CD4-positive, alpha-beta T cell treated with Interleukin-2 at 100 ng/mL for 4 hours (primary cell): ENCODE measurements around the gene PCSK7.

Experiments used
- DNase-seq: peaks from one replicate; pipeline ENCODE4 v3.0.0-alpha.2; 2020; ENCODE audit warnings: low spot score

PCSK7 gene

DNA sequence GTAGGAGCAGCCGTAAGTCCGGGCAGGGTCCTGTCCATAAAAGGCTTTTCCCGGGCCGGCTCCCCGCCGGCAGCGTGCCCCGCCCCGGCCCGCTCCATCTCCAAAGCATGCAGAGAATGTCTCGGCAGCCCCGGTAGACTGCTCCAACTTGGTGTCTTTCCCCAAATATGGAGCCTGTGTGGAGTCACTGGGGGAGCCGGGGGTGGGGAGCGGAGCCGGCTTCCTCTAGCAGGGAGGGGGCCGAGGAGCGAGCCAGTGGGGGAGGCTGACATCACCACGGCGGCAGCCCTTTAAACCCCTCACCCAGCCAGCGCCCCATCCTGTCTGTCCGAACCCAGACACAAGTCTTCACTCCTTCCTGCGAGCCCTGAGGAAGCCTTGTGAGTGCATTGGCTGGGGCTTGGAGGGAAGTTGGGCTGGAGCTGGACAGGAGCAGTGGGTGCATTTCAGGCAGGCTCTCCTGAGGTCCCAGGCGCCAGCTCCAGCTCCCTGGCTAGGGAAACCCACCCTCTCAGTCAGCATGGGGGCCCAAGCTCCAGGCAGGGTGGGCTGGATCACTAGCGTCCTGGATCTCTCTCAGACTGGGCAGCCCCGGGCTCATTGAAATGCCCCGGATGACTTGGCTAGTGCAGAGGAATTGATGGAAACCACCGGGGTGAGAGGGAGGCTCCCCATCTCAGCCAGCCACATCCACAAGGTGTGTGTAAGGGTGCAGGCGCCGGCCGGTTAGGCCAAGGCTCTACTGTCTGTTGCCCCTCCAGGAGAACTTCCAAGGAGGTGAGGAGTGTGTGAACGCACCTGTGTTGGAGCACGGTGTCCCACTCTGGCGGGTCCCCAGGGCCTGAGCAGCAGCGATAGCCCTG lies 32.6 kb downstream of the PCSK7 start, which contains the start of gene TAGLN:
Gene TAGLN (plus strand): TSS at position 318 of the 863 bp plus-strand sequence. CDS start 3,644 bp downstream, outside the sequence.
- no peak for DNase-seq

DNA sequence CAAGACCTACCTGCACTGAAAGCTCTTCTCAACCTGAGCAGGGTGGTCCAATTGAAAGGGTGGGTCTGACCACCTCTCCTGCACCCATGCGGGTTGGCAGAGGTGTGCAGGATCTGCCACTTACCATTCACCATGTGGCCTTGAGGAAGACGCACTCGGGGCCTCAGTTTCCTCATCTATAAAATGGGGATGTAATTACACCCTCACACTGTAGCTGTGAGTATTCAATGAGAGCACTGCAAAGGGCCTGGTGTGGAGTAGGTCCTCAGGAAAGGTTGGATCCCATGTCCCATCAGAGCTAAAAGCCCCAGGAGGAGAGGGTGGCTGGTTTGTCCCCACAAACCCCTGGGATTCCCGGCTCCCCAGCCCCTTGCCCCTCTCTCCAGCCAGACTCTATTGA lies 33.3 kb downstream of the PCSK7 start:
- no peak for DNase-seq

DNA sequence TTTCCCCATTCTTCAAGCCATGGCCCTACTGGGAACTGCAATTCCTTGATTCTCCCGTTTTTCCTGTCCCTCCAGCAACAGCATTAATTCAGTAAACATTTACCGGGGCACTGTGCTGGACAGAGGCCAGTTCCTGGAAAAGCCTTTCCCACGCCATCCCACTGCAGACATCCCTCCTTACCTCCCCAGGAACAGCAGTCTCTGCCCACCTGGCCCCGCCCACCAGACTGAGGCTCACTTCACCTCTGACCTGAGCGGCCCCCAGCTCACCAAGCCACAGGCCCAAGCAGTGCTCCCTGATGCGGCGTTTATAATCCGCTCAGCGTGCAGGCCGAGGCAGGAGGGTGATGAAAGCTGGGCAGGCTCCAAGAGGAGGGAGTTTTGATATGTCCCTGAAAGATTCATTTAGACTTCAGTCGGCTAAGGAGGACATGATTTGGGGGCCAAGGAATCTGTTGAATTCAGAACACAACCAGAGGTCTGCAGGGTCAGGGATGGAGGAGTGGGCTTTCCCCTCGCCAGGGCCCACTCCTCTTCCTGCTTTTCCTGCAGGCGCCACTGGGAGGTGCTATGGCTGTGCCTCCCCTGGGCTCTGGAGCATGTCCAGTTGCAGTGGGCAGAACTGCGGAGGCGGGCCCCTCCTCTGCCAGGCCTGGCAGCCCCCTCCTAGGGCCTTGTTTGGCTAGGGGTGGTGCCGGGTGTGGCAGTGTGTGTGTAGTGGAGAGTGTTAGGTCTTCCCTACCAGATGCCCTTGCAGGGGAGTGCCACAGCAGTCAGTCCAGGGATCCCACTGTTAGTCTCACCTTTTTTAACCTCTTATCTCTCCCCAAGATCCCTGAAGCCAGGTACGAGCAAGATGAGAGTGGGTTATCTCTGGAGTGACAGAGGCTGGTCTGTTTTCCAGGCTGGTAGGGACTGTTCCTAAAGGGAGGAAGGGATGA lies 34.1 kb downstream of the PCSK7 start:
- no peak for DNase-seq

DNA sequence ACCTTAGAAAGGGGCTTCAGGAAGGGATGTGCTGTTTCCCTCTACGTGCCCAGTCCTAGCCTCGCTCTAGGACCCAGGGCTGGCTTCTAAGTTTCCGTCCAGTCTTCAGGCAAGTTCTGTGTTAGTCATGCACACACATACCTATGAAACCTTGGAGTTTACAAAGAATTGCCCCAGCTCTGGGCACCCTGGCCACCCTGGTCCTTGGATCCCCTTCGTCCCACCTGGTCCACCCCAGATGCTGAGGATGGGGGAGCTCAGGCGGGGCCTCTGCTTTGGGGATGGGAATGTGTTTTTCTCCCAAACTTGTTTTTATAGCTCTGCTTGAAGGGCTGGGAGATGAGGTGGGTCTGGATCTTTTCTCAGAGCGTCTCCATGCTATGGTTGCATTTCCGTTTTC lies 34.9 kb downstream of the PCSK7 start:
- DNase-seq, result no peak

DNA sequence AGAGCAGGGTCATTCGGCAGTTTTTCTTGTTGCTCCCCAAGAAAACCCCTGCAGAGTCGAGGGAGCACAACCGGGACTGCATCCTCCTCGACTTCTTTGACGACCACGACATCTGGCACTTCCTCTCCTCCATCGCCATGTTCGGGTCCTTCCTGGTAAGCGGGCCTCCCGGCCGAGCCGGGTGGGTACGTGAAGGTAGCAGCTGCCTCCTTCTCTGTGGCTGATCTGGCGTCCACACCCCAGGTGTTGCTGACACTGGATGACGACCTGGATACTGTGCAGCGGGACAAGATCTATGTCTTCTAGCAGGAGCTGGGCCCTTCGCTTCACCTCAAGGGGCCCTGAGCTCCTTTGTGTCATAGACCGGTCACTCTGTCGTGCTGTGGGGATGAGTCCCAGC lies 36.1 kb downstream of the PCSK7 start:
- no peak for DNase-seq

DNA sequence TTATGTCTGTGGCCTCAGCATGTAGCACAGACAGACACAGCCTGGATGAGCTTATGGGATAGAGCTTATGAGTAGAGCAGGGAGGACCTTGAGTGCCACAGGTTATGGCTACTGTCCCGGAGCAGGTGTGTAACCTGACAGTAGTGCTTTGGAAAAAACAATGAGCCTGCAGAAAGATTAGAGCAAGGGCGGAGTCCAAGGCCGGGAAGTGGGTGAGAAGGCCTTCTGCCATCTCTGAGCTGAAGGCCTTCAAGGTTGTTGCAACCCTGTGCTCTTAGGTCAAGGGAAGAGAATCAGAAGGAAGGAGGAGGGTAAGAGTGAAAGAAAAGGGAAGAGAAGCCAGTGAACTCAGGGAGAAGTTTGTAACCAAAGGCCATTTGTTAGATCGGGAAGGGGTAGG lies 36.6 kb downstream of the PCSK7 start:
- no peak for DNase-seq

DNA sequence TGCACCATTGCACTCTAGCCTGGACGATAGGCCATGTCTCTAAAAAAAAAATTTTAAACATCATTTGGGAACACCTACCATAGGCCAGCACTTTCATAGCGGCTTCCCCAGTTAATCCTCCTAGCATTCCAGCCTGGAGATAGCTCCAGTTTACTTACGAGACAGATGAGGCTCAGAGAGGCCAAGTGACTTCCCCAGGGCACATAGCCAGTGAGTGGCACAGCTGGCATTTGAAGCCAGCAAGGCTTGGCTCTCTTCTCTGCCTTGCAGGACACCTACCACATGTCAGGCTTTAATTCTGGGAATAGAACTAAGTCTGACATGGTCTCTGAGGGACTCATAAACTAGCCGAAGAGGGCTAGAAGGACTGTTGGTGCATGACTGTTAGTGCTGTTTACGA lies 37.6 kb downstream of the PCSK7 start:
- no peak for DNase-seq

DNA sequence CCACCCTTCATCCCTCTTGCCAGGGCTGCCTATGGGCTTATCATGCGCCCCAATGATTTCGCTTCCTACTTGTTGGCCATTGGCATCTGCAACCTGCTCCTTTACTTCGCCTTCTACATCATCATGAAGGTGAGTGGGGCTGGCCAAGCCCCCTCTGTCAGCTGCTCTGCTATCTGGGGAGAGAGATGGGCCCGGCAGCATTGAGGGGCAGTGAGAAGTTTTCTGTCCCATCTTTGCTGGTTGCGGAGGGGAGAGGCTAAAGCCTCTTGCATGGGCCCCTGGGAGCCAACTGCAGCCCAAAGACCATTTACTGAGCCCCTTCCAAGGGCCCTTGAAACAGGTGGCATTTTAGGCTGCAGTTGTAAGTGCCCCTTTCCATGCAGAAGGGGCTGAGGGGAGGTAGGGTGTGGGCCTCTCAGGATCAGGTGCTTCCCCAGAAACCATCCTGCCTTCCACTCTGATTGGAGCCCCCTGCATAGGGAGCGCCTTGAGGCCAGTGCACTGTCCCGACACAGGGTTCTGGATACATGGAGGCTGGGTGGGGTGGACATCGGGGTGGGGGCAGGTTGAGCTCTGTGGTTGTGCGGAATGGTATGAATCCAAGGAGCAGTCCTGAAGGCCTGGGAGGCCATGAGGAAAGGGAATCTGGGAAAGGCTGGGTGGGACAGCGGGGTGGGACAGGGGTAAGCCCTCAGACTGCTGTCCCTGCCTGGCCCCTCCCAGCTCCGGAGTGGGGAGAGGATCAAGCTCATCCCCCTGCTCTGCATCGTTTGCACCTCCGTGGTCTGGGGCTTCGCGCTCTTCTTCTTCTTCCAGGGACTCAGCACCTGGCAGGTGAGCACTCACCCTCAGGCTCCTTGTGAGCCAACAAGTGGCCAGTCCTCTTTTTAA lies 38.5 kb downstream of the PCSK7 start:
- no peak for DNase-seq

DNA sequence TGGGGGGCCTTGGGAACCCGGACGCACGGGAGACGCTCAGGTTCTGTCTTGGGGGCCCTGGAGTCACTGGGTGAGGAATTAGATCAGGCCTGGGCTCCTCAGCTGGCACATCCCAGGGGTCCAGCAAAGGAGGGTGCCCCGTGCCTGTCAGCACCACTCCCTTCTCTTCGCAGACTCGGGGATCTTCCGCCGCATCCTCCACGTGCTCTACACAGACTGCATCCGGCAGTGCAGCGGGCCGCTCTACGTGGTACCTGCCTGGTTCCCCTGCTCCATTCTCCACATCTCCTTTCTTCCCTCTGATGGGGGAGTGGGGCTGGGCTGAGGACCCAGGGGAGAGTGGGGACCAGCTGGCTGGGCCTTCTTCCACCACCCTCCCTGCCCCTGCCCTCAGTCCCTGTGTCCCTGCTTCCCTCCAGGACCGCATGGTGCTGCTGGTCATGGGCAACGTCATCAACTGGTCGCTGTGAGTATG lies 39.4 kb downstream of the PCSK7 start:
- no peak for DNase-seq

DNA sequence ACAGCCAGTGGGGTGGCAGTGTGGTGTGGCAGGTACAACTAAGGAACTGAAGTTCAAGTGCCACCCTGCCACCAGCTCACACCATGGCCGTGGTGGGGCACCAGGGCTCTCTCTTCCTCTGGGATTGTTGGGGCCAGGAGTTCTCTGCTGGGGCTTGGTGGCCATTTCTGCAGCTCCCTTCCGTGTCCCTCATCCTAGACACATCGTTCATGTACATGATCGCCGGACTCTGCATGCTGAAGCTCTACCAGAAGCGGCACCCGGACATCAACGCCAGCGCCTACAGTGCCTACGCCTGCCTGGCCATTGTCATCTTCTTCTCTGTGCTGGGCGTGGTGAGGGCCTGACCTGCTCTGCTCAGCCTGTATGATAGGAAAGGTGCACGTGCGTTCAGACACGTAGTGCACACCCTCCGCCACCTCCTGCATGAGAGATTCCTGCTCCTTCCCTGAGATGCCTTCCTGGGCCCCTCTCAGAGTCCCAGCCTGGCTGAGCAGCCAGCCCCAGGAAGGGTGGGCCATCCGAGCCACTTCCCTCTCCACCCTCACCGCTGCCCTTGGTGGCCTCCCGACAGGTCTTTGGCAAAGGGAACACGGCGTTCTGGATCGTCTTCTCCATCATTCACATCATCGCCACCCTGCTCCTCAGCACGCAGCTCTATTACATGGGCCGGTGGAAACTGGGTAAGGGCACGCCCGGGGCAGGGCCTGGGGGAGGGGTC lies 40.0 kb downstream of the PCSK7 start:
- no peak for DNase-seq

DNA sequence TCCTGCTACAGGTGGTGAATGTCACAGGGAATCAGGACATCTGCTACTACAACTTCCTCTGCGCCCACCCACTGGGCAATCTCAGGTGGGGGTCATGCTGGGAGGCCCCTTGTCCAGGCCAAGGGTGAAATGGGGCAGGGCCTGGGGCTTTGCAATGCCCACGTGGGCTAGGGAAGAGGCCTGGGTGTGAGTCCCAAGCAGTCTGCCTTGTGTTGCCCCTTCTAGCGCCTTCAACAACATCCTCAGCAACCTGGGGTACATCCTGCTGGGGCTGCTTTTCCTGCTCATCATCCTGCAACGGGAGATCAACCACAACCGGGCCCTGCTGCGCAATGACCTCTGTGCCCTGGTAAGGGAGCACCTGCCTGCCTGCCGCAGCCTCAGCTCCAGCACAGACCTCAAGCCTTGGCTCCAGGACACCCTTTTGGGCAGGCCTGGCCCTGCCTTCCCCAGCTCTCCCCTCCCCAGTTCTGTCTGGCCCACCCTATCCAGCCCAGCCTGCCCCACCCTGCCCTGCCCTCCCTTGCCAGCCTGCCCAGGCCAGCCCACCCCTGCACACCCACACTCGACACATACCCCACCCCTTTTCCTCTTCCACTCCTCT lies 41.8 kb downstream of the PCSK7 start:
- no peak for DNase-seq

DNA sequence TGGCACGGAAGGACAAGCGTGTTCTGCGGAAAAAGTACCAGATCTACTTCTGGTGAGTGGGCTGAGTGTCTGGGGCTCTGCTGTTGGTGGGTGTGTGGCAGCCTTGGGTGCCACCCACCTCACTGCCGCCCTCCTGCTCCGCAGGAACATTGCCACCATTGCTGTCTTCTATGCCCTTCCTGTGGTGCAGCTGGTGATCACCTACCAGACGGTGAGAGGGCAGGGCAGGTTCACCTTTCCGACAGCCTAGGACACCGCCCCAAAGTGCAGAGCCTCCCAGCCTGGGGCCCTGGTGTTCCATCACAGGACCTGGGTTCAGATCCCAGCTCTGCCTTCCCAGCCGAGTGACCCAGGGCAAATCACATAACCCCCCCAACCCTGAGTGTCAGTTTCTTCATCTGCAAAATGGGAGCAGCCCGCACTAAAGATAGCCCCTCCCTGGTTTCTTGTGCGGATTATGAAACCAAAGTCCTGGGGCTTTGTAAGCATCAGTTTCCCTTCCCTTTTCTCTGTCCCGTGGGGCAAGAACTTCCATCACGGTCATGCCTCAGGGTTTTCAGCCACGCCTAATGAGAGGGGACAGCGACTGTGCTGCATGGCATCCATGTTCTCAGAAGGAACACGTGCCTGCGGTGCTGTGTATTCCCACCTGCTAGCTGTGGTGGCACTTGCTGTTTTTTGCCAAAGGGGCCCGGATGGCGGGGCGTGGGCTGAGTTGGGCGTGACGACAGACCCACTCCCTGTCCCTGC lies 42.5 kb downstream of the PCSK7 start:
- no peak for DNase-seq

DNA sequence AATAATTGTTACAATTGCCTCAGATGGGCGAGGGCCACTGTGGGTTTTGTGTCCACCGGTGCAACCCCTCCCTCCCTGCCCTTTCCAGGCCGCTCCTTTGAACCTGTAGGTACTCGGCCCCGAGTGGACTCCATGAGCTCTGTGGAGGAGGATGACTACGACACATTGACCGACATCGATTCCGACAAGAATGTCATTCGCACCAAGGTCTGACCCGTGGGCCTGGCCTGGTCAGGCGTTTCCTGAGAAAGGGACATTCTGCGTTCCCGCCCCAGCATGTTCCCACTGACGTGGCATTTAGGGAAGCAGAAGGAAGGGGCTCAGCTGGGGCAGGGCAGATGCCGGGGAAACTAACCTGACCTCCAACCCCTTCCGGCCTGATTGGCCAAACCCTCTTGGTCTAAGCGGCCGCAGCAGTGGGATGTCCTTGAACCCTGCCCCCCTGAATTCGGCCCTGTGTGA lies 43.2 kb downstream of the PCSK7 start:
- no peak for DNase-seq

DNA sequence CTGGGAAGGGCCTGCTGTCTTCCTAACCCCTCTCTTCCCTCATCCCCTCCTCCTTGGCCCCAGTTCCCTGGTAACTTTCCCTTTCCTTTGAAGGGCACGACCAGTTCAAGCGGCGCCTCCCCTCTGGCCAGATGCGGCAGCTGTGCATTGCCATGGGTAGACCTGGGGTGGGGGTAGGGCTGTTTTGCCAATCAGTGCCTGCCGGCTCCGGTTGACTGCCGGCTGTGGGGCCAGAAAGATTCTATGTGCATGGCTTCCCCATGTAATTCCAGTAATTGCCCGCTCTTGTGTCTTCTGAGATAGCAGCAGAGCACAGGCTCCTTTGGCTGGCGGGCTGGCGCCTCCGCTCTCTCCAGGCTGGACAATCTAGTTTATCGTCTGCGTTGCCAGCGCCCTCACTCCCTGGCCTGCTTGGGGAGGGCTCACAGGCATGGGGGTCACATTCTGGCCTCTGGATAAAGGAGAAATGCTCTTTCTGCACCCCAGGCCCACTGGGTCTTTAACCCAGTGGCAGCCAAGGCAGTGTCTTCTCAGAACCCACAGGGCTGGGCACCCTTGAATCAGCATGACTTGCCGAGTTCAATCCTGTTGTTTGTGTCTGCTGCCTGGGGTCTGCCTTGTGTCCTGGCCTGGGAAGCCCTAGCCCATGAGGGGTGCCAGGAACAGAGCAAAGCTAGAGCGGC lies 43.9 kb downstream of the PCSK7 start:
- DNase-seq, result no peak

DNA sequence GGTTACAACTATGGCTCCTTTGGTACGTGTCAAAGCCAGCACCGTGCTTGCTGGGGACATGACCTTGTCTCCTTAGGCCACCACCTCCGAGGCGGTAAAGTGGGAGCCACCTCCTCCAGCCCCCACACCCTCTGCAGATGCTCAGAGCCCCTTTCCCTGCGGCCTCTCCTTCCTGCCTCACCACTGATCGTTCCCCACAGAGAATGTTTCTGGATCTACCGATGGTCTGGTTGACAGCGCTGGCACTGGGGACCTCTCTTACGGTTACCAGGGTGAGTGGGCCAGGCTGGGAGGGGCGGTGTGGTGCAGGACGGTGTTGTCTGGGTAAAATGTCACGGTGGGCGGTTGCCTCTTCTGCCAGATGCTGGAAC lies 44.5 kb downstream of the PCSK7 start:
- no peak for DNase-seq

DNA sequence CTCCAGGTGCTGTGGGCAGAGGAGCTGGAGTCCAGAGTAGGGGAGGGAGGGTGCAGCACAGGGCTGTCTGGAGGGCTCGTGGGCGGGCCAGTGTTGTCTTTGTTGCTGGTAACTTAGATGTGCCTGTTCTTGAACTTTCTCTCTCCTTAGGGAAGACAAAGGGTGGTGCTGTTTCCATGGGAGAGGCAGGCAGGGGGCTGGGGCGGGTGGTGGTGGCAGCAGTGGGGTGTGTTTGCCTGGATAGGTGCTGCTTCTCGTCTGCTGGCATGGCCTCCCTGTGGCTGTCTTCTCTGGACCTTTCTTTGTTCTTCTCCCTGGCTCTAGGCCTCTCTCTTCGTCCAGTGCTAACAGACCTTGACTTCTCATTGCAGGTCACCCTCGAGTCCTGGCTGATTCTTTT lies 44.9 kb downstream of the PCSK7 start:
- no peak for DNase-seq

DNA sequence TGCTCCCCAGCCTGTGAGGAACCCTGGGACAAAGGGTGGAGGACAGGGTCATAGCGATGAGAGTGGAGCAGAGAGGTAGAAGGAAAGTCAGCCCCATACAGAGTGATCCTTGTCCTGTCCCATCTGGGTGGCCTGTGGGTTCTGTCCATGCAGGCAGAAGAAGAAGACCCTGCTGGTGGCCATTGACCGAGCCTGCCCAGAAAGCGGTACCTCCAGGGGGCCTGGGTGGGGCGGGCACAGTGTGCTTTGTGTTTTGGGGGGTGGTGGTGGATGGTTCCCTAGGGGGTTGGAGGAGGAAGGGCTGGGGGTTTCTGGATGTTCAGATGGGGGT lies 45.5 kb downstream of the PCSK7 start:
- DNase-seq, result no peak

DNA sequence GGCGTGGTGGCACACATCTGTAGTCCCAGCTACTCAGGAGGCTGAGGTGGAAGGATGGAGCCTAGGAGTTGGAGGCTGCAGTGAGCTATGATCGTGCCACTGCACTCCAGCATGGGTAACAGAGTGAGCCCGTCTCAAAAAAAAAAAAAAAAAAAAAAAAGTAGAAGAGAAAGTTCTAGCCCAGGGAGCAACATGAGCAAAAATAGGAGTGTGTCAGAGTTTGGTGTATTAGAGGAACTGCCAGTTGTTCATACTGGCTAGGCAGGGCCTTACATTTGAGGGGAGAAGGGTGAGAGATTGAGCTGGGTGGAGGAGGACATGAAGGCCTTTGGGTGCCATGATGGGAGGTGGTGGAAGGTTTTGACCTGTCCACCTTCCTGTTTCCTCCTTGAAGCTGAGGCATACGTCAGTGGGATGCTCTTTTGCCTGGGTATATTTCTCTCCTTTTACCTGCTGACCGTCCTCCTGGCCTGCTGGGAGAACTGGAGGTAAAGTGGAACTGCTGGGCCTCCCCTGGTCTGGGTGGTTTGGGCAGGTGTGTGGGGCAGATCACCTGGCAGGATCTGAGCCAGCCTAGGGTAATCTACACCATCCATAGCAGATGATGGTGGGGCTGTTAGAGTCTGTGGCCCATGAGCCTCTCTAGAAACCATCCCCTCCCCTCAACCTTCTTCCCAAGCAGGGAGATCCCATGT lies 46.0 kb downstream of the PCSK7 start:
- no peak for DNase-seq
